ENCODE results near the gene UMPS. TPM values are rescaled to one million over a fixed set of nuclear protein-coding genes. Genes with fewer than 3 reads are reported as not detected.
A peak's percentile ranks its signal among the peaks of the same experiment; 100 is the strongest.

The UMPS gene
- total RNA-seq, 1 experiment from 2014 or later = 46.0 TPM

DNA sequence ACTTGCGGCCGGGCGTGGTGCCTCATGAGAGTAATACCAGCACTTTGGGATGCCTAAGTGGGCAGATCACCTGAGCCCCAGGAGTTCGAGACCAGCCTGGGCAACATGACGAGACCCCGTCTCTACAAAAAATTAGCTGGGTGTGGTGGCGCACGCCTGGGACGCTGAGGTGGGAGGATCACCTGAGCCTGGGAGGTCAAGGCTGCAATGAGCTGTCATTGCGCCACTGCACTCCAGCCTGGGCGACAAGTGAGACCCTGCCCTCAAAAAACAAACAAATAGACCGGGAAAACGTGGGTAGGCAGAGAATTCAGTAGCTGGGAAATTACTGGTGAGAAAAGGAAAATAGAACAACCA lies 667 bp downstream of the UMPS start:
- DNase-seq (ENCODE audit: low read depth, low spot score) (no peak), ATAC-seq (peak; percentile 4; the same call in 1 of the 2 replicates)
- ChIA-PET POLR2A (interaction anchor here (0.6 kb wide), 1 partner anchor 135 kb away, joined by 7 read pairs; no protein-coding TSS in a partner anchor), CTCF (no interaction called here)
- intact Hi-C loops (cut with micrococcal nuclease; ENCODE audit: unreplicated experiment) = no loop called here
- H3K4me1 ChIP-seq (ENCODE audit: control insufficient read depth, insufficient read depth, low read length) = peaks cover 9% of the 10 kb centered on the region; the same call in 1 of the 2 replicates
- no peak for TF ChIP-seq TCF7L2 (IDR thresholded peaks at IDR 0.05; ENCODE audit: low read depth, low read length)
- in situ Hi-C loops (cut with HindIII; ENCODE audit: low pct_unique_long_range_greater_than_20kb, low sequenced_read_pairs) = no loop called here
- peaks cover 5% of the 10 kb centered on the region for H3K36me3 ChIP-seq (ENCODE audit: control insufficient read depth, insufficient read depth, low read length)
- no peaks in the 10 kb centered on the region; the same call in 1 of the 2 replicates for H3K27me3 ChIP-seq (ENCODE audit: control insufficient read depth, insufficient read depth, low read length)
- no TSS peak for BruUV-seq (replicated peaks)
- H3K4me3 ChIP-seq (ENCODE audit: low read depth in 2 of 2, low read length in 2 of 2) = peak overlapping the region; percentile 71 to 87
- H3K9me3 ChIP-seq (ENCODE audit: control insufficient read depth, insufficient read depth, low read depth, low read length) = no peaks in the 10 kb centered on the region
- peak overlapping the region; percentile 86 for H3K27ac ChIP-seq (ENCODE audit: low read length)

DNA sequence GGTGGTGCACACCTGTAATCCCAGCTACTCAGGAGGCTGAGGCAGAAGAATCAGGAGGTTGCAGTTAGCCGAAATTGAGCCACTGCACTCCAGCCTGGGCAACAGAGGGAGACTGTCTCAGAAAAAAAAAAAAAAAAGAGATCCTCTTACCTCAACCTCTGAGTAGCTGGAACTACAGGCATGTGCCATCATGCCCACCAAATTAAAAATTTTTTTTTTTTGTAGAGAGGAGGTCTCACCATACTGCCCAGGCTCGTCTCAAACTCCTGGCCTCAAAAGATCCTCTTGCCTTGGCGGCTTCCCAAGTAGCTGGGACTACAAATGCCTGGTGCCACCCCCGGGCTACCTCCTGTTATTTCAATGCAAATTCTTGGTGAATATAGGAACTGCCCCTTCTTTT lies 1.5 kb downstream of the UMPS start:
- no peak overlapping the region for H3K27ac ChIP-seq (ENCODE audit: low read length)
- no peak for ATAC-seq

DNA sequence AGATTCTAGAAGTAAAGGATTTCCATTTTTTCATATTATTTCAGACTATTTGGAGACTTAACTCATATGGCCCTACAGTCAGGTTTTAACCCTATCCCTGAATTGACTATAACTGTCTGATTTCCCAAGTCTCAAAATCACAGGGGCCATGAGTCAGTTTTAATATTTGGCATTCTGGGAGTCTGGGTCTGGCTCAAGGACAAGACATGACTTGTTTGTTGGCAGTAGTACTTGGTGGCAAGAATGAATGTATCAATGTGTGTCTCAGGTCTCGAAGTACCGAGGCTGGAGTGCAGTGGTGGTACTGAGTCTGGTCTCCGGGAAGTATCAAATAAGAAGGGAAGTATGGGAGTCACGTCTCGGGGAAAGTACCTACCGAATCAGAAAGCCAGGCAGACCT lies 10.8 kb downstream of the UMPS start:
- CTCF ChIA-PET = no interaction called here

More for the DNA sequence above, 1.5 kb downstream of the UMPS start:
- peaks cover 5% of the 10 kb centered on the region for H3K36me3 ChIP-seq (ENCODE audit: control insufficient read depth, insufficient read depth, low read length)
- ChIA-PET POLR2A (interaction anchor here (0.6 to 0.7 kb wide), 2 partner anchors 46 to 126 kb away, joined by 4 to 5 read pairs; no protein-coding TSS in a partner anchor), CTCF (no interaction called here)
- intact Hi-C loops (cut with micrococcal nuclease; ENCODE audit: unreplicated experiment) (no loop called here), in situ Hi-C loops (cut with HindIII; ENCODE audit: low pct_unique_long_range_greater_than_20kb, low sequenced_read_pairs) (no loop called here)
- H3K4me1 ChIP-seq (ENCODE audit: control insufficient read depth, insufficient read depth, low read length) = peaks cover 9% of the 10 kb centered on the region; the same call in 1 of the 2 replicates
- DNase-seq (ENCODE audit: low read depth, low spot score) = no peak
- no peak overlapping the region for H3K4me3 ChIP-seq (ENCODE audit: low read depth in 2 of 2, low read length in 2 of 2)
- no TSS peak for BruUV-seq (replicated peaks)
- TF ChIP-seq, protein P1, sequence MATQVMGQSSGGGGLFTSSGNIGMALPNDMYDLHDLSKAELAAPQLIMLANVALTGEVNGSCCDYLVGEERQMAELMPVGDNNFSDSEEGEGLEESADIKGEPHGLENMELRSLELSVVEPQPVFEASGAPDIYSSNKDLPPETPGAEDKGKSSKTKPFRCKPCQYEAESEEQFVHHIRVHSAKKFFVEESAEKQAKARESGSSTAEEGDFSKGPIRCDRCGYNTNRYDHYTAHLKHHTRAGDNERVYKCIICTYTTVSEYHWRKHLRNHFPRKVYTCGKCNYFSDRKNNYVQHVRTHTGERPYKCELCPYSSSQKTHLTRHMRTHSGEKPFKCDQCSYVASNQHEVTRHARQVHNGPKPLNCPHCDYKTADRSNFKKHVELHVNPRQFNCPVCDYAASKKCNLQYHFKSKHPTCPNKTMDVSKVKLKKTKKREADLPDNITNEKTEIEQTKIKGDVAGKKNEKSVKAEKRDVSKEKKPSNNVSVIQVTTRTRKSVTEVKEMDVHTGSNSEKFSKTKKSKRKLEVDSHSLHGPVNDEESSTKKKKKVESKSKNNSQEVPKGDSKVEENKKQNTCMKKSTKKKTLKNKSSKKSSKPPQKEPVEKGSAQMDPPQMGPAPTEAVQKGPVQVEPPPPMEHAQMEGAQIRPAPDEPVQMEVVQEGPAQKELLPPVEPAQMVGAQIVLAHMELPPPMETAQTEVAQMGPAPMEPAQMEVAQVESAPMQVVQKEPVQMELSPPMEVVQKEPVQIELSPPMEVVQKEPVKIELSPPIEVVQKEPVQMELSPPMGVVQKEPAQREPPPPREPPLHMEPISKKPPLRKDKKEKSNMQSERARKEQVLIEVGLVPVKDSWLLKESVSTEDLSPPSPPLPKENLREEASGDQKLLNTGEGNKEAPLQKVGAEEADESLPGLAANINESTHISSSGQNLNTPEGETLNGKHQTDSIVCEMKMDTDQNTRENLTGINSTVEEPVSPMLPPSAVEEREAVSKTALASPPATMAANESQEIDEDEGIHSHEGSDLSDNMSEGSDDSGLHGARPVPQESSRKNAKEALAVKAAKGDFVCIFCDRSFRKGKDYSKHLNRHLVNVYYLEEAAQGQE (IDR thresholded peaks at IDR 0.05; ENCODE audit: insufficient read depth in 1 of 2, low read depth in 2 of 2, low read length in 1 of 2) = no peak
- TF ChIP-seq, protein P2, sequence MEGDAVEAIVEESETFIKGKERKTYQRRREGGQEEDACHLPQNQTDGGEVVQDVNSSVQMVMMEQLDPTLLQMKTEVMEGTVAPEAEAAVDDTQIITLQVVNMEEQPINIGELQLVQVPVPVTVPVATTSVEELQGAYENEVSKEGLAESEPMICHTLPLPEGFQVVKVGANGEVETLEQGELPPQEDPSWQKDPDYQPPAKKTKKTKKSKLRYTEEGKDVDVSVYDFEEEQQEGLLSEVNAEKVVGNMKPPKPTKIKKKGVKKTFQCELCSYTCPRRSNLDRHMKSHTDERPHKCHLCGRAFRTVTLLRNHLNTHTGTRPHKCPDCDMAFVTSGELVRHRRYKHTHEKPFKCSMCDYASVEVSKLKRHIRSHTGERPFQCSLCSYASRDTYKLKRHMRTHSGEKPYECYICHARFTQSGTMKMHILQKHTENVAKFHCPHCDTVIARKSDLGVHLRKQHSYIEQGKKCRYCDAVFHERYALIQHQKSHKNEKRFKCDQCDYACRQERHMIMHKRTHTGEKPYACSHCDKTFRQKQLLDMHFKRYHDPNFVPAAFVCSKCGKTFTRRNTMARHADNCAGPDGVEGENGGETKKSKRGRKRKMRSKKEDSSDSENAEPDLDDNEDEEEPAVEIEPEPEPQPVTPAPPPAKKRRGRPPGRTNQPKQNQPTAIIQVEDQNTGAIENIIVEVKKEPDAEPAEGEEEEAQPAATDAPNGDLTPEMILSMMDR (IDR thresholded peaks at IDR 0.05) = no peak
- TF ChIP-seq SIN3A (IDR thresholded peaks at IDR 0.05; ENCODE audit: borderline replicate concordance, insufficient read depth, low read depth, low read length) (no peak), POLR2AphosphoS5 (IDR thresholded peaks at IDR 0.05; ENCODE audit: low read depth, low read length) (no peak), TCF7L2 (IDR thresholded peaks at IDR 0.05; ENCODE audit: low read depth, low read length) (no peak)
- no peaks in the 10 kb centered on the region for H3K9me3 ChIP-seq (ENCODE audit: control insufficient read depth, insufficient read depth, low read depth, low read length)
- H3K27me3 ChIP-seq (ENCODE audit: control insufficient read depth, insufficient read depth, low read length) = no peaks in the 10 kb centered on the region

More for the DNA sequence above, 10.8 kb downstream of the UMPS start:
- no peak for ATAC-seq
- in situ Hi-C loops (cut with HindIII; ENCODE audit: low pct_unique_long_range_greater_than_20kb, low sequenced_read_pairs) (no loop called here), intact Hi-C loops (cut with micrococcal nuclease; ENCODE audit: unreplicated experiment) (no loop called here)
- Histone ChIP-seq H3K9me3 (ENCODE audit: control insufficient read depth, insufficient read depth, low read depth, low read length) (no peaks in the 10 kb centered on the region), H3K36me3 (ENCODE audit: control insufficient read depth, insufficient read depth, low read length) (peaks cover 36% of the 10 kb centered on the region), H3K27ac (ENCODE audit: low read length) (no peak overlapping the region), H3K4me1 (ENCODE audit: control insufficient read depth, insufficient read depth, low read length) (no peaks in the 10 kb centered on the region), H3K4me3 (ENCODE audit: low read depth in 2 of 2, low read length in 2 of 2) (no peak overlapping the region), H3K27me3 (ENCODE audit: control insufficient read depth, insufficient read depth, low read length) (no peaks in the 10 kb centered on the region)
- POLR2A ChIA-PET = no interaction called here
- TF ChIP-seq SIN3A (IDR thresholded peaks at IDR 0.05; ENCODE audit: borderline replicate concordance, insufficient read depth, low read depth, low read length) = no peak
- TF ChIP-seq POLR2AphosphoS5 (IDR thresholded peaks at IDR 0.05; ENCODE audit: low read depth, low read length) = no peak
- TF ChIP-seq, protein P2 (IDR thresholded peaks at IDR 0.05) = no peak
- no peak for TF ChIP-seq TCF7L2 (IDR thresholded peaks at IDR 0.05; ENCODE audit: low read depth, low read length)
- TF ChIP-seq, protein P1 (IDR thresholded peaks at IDR 0.05; ENCODE audit: insufficient read depth in 1 of 2, low read depth in 2 of 2, low read length in 1 of 2) = no peak
- no peak for DNase-seq (ENCODE audit: low read depth, low spot score)
- no TSS peak for BruUV-seq (replicated peaks)
